PC-3 (cell line): Measurements from ENCODE around the gene CYP46A1. TPM values are rescaled to one million over a fixed set of nuclear protein-coding genes. Genes with fewer than 3 reads are reported as not detected.

Source experiments
- ATAC-seq: fragments of 200-7000 bp; cut with Tn5 transposase; 2 replicates; pipeline ENCODE4 v1.9.1; 2020; ENCODE audit warnings: mild to moderate bottlenecking, moderate library complexity
- BruUV-seq: library from RNA; stranded (reverse); fragments of 400-500 nt; replicated peaks from 2 replicates; lab custom pipeline; 2021; lab: Mats Ljungman, UMichigan
- CTCF ChIA-PET: fragments of 300-600 bp; sonication (Branson Sonifier 250); formaldehyde crosslinking; loops from one replicate; lab custom pipeline; 2022; ENCODE audit warnings: antibody characterized with exemption; lab: Charles Lee
- POLR2A ChIA-PET: fragments of 300-600 bp; sonication (Branson Sonifier 250); formaldehyde crosslinking; loops from one replicate; lab custom pipeline; 2022; ENCODE audit warnings: antibody characterized with exemption; ENCODE audit not compliant: unreplicated experiment; lab: Charles Lee
- DNase-seq: peaks from one replicate; pipeline ENCODE4 v3.0.0-alpha.2; 2015
- H2AFZ ChIP-seq: fragments of 300-600 bp; sonication (generic); 2 replicates; pipeline ENCODE4 v1.6.0; 2016; ENCODE audit warnings: antibody characterized with exemption, low read length
- H3F3A ChIP-seq: fragments of 300-600 bp; sonication (generic); one replicate; pipeline ENCODE4 v1.6.0; 2017; ENCODE audit warnings: antibody characterized with exemption, low read length, control low read depth, mild to moderate bottlenecking; ENCODE audit not compliant: unreplicated experiment
- H3K27ac ChIP-seq: fragments of 300-600 bp; sonication (generic); 2 replicates; pipeline ENCODE4 v1.5.1; 2016; ENCODE audit warnings: mild to moderate bottlenecking, low read length
- H3K27me3 ChIP-seq: fragments of 300-600 bp; sonication (generic); 2 replicates; pipeline ENCODE4 v1.6.1; 2016; ENCODE audit warnings: low read length, mixed read lengths
- H3K36me3 ChIP-seq: fragments of 300-600 bp; sonication (generic); 2 replicates; pipeline ENCODE4 v1.6.1; 2016; ENCODE audit warnings: low read depth, mixed run types, low read length, mixed read lengths
- H3K4me1 ChIP-seq: fragments of 300-600 bp; sonication (generic); 2 replicates; pipeline ENCODE4 v1.5.1; 2016; ENCODE audit warnings: low read length; ENCODE audit not compliant: insufficient read depth
- H3K4me2 ChIP-seq: fragments of 300-600 bp; sonication (generic); 2 replicates; pipeline ENCODE4 v1.6.0; 2016; ENCODE audit warnings: low read length
- H3K4me3 ChIP-seq: fragments of 300-600 bp; sonication (generic); 2 replicates; pipeline ENCODE4 v1.5.1; 2016; ENCODE audit warnings: mild to moderate bottlenecking, low read length, mixed read lengths
- H3K79me2 ChIP-seq: fragments of 300-600 bp; sonication (generic); 2 replicates; pipeline ENCODE4 v1.6.1; 2017; ENCODE audit warnings: low read length, mixed read lengths
- H3K9ac ChIP-seq: fragments of 300-600 bp; sonication (generic); 2 replicates; pipeline ENCODE4 v1.6.0; 2016; ENCODE audit warnings: mild to moderate bottlenecking, low read length
- H3K9me2 ChIP-seq: fragments of 300-600 bp; sonication (generic); replicated peaks from 2 replicates; pipeline ENCODE4 v1.6.1; 2016; ENCODE audit warnings: mixed run types, low read length, mixed read lengths
- H3K9me3 ChIP-seq: fragments of 300-600 bp; sonication (generic); 2 replicates; pipeline ENCODE4 v1.6.1; 2016; ENCODE audit warnings: low read length, mixed read lengths
- H4K20me1 ChIP-seq: fragments of 300-600 bp; sonication (generic); 2 replicates; pipeline ENCODE4 v1.6.1; 2016; ENCODE audit warnings: low read length, mixed read lengths
- EZH2 ChIP-seq: fragments of 300-600 bp; sonication (generic); IDR thresholded peaks from one replicate; pipeline ENCODE4 v1.6.1; 2017; ENCODE audit warnings: antibody characterized with exemption, mild to moderate bottlenecking, low read length; ENCODE audit not compliant: unreplicated experiment
- EZH2phosphoT487 ChIP-seq: fragments of 300-600 bp; sonication (generic); IDR thresholded peaks from 2 replicates; pipeline ENCODE4 v1.6.1; 2018; ENCODE audit warnings: mild to moderate bottlenecking, antibody characterized with exemption, low read length, borderline replicate concordance
- intact Hi-C: fragments of 100-400 bp; cut with micrococcal nuclease; formaldehyde crosslinking; loops from 2 replicates; pipeline ENCODE4 v1.9.0; 2023
- total RNA-seq: library from RNA; depleted of rRNA; stranded (reverse); fragments of >200 nt; gene quantifications from 2 replicates; pipeline ENCODE4 v1.2.3, GENCODE V29; 2014
- TF ChIP-seq, protein P1 (sequence below): fragments of 300-600 bp; sonication (generic); conservative IDR thresholded peaks from 2 replicates; pipeline ENCODE4 v1.5.1; 2017; ENCODE audit warnings: antibody characterized with exemption, low read depth, mild to moderate bottlenecking, low read length

Gene CYP46A1
- total RNA-seq, 1 experiment from 2014 or later: 1.2 TPM

DNA sequence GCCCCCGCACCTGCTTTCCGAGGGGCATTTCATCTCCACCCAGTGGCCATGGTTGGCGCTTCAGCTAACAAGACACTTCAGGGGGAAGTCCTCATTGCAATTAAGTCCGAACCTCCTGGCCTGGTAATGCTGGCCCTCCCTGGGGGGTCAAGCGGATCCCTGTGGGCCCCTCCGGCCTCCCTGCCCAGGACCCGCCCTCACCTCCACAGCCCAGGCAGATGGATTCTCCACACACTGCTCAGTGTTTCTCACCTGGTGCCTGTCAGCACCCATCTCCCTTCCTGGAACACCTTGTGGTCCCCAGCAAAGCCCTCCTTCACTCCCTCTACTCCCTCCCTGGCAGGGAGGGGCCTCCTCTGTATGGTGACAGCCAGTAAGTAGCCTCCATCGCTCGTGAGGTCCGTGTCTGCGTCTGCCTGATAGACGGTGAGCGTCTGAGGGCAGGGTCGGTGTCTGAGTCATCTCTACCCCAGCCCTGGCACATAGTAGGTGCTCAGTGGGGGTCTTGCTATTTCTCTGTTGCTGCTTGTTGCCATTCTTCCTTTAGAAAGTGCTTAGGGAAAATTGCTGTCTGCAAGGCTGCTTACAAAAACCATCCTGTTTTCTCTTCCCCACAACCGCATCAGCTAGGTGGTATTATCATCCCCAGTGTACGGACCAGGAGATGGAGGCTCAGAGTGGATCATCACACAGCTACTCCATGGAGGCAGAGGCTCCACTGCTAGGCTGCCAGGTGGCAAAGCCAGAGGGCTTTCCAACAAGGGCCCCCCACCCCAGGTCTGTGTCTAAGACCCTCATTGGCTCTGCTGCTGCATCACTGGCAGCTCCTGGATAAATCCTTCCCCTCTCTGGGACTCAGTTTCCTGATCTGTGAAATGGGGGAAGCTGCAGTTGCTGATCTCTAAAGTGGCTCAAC lies 69.4 kb downstream of the CYP46A1 start:
- Histone ChIP-seq H3K4me3 (no peak overlapping the region), H3F3A (no peaks in the 10 kb centered on the region), H3K27me3 (no peaks in the 10 kb centered on the region), H3K27ac (peak overlapping the region; percentile 10; the same call in 1 of the 2 replicates), H3K4me1 (peaks cover 64% of the 10 kb centered on the region), H3K9ac (no peak overlapping the region), H3K79me2 (no peaks in the 10 kb centered on the region), H3K36me3 (no peaks in the 10 kb centered on the region), H4K20me1 (no peaks in the 10 kb centered on the region), H2AFZ (no peak overlapping the region), H3K9me2 (no peaks in the 10 kb centered on the region), H3K4me2 (no peak overlapping the region), H3K9me3 (no peaks in the 10 kb centered on the region)
- CTCF ChIA-PET: no interaction called here
- intact Hi-C loops: no loop called here
- POLR2A ChIA-PET: no interaction called here
- BruUV-seq: no TSS peak
- DNase-seq: no peak
- ATAC-seq: no peak
- TF ChIP-seq, protein P1, sequence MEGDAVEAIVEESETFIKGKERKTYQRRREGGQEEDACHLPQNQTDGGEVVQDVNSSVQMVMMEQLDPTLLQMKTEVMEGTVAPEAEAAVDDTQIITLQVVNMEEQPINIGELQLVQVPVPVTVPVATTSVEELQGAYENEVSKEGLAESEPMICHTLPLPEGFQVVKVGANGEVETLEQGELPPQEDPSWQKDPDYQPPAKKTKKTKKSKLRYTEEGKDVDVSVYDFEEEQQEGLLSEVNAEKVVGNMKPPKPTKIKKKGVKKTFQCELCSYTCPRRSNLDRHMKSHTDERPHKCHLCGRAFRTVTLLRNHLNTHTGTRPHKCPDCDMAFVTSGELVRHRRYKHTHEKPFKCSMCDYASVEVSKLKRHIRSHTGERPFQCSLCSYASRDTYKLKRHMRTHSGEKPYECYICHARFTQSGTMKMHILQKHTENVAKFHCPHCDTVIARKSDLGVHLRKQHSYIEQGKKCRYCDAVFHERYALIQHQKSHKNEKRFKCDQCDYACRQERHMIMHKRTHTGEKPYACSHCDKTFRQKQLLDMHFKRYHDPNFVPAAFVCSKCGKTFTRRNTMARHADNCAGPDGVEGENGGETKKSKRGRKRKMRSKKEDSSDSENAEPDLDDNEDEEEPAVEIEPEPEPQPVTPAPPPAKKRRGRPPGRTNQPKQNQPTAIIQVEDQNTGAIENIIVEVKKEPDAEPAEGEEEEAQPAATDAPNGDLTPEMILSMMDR: 0 out of 2 replicates have a peak, but pooled peaks have one; percentile 16
- TF ChIP-seq EZH2 (no peak), EZH2phosphoT487 (no peak)

DNA sequence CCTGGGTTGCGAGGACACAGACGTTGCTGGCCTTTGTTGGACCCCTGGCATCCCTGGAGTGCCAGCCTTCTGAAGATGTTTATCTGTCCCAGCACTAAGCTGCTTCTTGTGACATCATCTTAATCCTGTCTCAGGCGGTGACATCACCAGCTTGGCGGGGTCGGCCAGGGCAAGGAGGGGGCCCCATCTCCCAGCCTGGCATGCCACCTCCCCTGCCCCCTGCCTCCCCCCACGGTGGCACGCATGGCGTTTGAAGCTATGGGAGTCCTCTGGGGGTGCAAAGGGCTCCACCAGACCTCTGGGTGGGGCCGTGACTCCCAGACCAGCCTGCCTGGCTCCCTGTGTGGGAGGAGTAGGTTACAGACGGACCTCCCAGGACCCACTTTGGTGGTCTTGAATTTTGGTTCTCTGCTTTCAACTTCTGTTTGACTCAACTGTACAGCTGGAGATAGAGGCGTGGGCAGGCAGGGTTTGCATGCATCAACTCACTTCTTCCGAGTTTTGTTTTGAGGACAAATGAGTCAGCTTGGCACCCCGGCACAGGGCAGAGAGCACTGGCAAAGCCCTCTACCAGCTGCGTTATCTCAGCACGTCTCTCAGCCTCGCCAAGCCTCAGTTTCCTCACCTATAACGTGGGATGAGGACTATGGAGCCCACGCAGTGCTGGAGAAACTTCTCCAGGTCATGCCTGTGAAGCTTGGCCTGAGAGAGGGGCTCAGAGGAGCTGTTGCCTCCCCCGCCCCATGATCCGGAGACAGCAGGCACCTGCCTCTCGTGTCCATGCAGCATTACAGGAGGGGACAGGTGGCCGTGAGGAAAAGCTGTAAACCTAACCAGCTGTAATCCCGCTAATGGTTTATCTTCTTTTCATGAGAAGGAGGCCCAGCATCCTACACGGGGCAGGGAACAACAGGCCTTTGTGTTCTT lies 70.3 kb downstream of the CYP46A1 start:
- intact Hi-C loops: no loop called here
- Histone ChIP-seq H3K9ac (no peak overlapping the region), H3K9me3 (no peaks in the 10 kb centered on the region), H2AFZ (no peak overlapping the region), H3K9me2 (no peaks in the 10 kb centered on the region), H3K27me3 (no peaks in the 10 kb centered on the region), H3K36me3 (no peaks in the 10 kb centered on the region), H3K4me2 (0 out of 2 replicates have a peak overlapping the region, but pooled peaks have one; percentile 14), H3F3A (no peaks in the 10 kb centered on the region), H3K27ac (no peak overlapping the region), H3K4me1 (peaks cover 71% of the 10 kb centered on the region), H3K4me3 (no peak overlapping the region), H4K20me1 (no peaks in the 10 kb centered on the region), H3K79me2 (no peaks in the 10 kb centered on the region)
- CTCF ChIA-PET: no interaction called here
- BruUV-seq: no TSS peak
- ATAC-seq: no peak
- peak; percentile 38 for DNase-seq
- POLR2A ChIA-PET: interaction anchor here (0.9 kb wide), 1 partner anchor 71 kb away, joined by 16 read pairs; the partner anchor contains the start of gene CYP46A1
- TF ChIP-seq EZH2: no peak
- TF ChIP-seq, protein P1: no peak
- TF ChIP-seq EZH2phosphoT487: no peak
